ENCODE data around the gene GABRB1.

GABRB1 gene

DNA sequence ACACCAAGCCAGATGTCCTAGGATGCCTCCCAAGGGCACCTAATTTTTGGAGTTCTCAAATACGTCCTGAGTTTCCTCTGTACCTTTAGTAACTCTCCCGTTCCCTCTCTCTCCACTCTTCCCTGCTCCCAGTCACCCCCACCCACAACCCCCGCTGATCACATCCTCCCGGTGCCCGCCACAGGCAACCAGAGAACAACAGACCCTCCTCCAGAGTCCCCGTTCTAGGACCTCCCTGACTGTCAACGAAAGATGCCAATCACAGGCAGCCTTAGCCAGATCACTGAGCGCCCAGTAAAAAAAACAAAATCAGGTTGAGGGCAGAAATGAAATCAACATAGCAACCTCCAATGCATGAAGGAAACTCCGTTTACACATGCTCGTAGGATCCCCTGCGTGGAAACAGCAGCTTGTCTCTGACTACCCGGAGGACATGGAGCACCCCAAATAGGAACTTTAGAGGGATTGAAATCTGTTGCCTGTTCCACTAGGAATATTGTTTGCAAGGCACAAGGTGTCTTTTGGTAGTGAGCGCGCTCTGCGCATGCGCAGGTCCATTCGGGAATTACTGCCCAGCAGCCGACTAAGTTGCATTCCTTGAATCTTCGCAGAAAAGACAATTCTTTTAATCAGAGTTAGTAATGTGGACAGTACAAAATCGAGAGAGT is at the start of gene GABRB1:
TSS of gene GABRB1 (plus strand) at position 557 of the 668 bp plus-strand sequence.
- DNase-seq = peak; percentile 9

GRCh38 chr4:46984781-46985180 is 46.6 kb upstream of the GABRB1 start:
- DNase-seq = no peak
- in situ Hi-C loops (cut with MboI; ENCODE audit: low pct_unique_long_range_greater_than_20kb, low sequenced_read_pairs) = no loop called here

More for the DNA sequence above, at the start of gene GABRB1:
- in situ Hi-C loops (cut with MboI; ENCODE audit: low pct_unique_long_range_greater_than_20kb, low sequenced_read_pairs) = no loop called here

DNA sequence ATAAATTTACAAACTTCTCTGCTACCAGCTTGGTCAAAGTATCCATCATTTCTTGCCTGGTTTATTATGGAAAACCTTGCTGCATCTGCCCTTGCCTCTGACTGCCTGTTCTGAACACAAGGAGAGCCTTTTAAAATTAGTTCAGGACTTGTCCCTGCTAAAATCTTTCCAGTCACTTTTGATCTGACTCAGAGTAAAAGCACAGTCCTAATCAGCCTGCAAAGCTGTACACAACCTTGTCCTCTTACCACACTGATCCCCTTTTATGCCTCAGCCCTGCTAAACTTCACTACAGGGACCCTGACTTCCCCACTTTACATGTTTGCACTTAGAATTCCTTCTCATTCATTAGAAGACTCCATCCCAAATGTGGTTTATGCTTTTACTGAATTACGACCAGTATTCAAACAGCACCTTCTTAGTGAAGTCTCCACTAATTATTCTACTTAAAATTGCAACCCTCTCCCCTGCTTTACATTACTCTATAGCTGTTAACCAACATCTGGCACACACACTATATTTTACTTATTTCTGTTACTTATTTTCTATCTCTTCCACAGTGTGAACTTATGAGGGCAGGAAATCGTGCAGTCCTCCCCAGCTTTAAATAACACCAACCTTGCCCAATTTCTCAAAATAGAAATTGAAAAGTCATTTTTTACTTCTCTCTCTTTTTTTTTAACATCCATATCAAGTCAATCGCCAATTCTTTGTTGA is 44.3 kb upstream of the GABRB1 start:
- in situ Hi-C loops (cut with MboI; ENCODE audit: low pct_unique_long_range_greater_than_20kb, low sequenced_read_pairs) = no loop called here
- DNase-seq = no peak

- in situ Hi-C loops (cut with MboI; ENCODE audit: low pct_unique_long_range_greater_than_20kb, low sequenced_read_pairs) = no loop called here
These were observed 39.0 kb upstream of the GABRB1 start for GRCh38 chr4:46992338-46992737.

GRCh38 chr4:46993075-46994006 is 38.0 kb upstream of the GABRB1 start, which contains the start of gene GABRA4:
Gene GABRA4, minus strand, starts transcription at chr4:46993581. Its CDS starts 157 bp downstream, at chr4:46993424.
- in situ Hi-C loops (cut with MboI; ENCODE audit: low pct_unique_long_range_greater_than_20kb, low sequenced_read_pairs) = no loop called here
- DNase-seq = no peak

More at GRCh38 chr4:46992338-46992737, 39.0 kb upstream of the GABRB1 start:
- DNase-seq = no peak

GRCh38 chr4:46994007-46994405 is 37.4 kb upstream of the GABRB1 start:
- DNase-seq = no peak
- in situ Hi-C loops (cut with MboI; ENCODE audit: low pct_unique_long_range_greater_than_20kb, low sequenced_read_pairs) = no loop called here

- in situ Hi-C loops (cut with MboI; ENCODE audit: low pct_unique_long_range_greater_than_20kb, low sequenced_read_pairs) = no loop called here
- no peak for DNase-seq
These were observed 31.8 kb upstream of the GABRB1 start for GRCh38 chr4:46999566-46999965.

GRCh38 chr4:47000406-47000805 is 31.0 kb upstream of the GABRB1 start:
- in situ Hi-C loops (cut with MboI; ENCODE audit: low pct_unique_long_range_greater_than_20kb, low sequenced_read_pairs) = no loop called here
- DNase-seq = no peak

- no peak for DNase-seq
- in situ Hi-C loops (cut with MboI; ENCODE audit: low pct_unique_long_range_greater_than_20kb, low sequenced_read_pairs) = no loop called here
These were observed 28.8 kb upstream of the GABRB1 start for GRCh38 chr4:47002580-47002979.

DNA sequence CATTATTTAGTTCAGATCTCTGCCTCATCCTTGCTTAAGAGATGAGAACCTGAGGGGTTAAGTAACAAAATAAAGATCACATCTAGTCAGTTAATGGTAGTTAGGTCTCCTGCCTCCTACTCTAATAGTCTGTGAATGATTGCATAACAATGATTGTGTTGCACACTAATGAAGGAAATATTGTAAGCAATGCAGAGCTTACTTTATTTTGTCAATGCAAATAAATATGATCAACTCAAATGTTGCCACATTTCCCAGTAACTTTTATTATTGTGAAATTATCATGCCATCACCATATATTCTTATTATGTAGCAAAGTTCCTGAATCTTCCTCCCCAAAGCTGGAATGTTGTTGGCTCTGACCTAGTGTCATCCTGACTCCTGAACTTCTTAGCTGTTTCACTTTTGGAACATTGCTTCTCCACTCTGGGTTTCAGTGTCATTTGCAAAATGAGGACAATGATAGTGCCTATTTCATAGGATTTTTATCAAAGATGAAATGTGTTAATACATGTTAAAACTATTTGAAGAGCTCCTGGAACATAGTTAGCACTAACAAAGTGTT is 20.9 kb upstream of the GABRB1 start:
- no peak for DNase-seq

DNA sequence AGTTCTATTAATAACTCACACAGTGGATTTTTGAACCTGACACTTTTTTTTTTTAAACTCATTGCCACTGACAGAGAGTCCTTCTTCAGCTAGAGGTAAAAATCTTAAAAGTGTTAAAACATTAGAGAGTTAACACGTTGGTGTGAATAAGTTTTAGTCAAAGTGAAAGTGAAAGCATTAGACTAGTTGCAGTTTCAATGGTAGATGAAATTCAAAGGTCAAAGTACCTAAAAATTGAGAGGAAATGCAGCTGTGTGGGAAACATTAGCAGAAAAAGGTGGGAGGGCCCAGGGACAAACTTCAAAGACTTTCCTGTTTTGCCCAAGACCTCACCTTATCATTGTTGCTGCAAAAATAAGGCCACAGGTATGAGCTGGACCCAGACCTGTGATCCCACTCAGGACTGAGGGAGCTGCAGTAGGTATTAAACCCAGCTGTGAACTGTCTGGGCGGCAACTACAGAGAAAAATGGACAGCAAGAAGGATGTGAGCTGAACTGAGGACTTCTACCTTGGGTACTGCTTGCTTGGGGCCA is 20.4 kb upstream of the GABRB1 start:
- in situ Hi-C loops (cut with MboI; ENCODE audit: low pct_unique_long_range_greater_than_20kb, low sequenced_read_pairs) = no loop called here
- DNase-seq = no peak

More for the DNA sequence above, 20.9 kb upstream of the GABRB1 start:
- in situ Hi-C loops (cut with MboI; ENCODE audit: low pct_unique_long_range_greater_than_20kb, low sequenced_read_pairs) = no loop called here

- in situ Hi-C loops (cut with MboI; ENCODE audit: low pct_unique_long_range_greater_than_20kb, low sequenced_read_pairs) = no loop called here
These were observed 18.7 kb upstream of the GABRB1 start for GRCh38 chr4:47012676-47013075.

DNA sequence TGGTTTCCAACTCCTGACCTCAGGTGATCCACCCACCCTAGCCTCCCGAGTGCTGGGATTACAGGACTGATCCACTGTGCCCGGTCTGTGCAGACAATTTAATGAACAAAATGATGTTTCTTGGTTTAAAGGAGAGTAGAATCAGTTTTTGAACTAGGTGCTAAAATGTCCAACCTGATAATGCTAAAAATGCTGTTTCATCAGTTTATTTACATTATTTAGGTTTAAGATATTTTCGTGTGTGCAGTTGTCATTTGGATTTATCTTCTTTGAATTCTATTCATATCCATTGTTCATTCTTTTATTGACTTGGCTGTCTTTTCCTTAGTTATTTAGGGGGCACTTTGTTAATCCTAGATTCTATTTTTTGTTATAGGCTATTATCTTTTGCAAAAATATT is 18.0 kb upstream of the GABRB1 start:
- in situ Hi-C loops (cut with MboI; ENCODE audit: low pct_unique_long_range_greater_than_20kb, low sequenced_read_pairs) = no loop called here

More at GRCh38 chr4:47012676-47013075, 18.7 kb upstream of the GABRB1 start:
- DNase-seq = no peak

DNA sequence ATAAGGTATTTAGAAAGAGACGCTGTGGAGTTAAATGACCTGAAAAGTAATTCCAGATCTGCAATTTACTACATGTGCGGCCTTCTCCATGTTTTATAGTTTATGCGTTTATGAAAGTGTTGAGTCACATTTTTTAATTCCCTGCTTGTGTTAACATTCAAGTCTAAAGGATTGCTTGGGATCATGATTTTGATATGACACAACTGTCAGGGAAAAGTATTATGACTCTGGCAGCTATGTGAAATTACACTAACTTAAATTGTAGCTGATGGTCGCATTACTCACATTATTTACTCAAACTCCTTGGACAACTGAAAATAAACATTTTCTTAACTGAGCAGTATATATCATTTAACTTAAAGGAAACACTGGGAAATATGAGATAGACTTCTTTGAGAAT is 14.3 kb upstream of the GABRB1 start:
- DNase-seq = no peak
- in situ Hi-C loops (cut with MboI; ENCODE audit: low pct_unique_long_range_greater_than_20kb, low sequenced_read_pairs) = no loop called here

More for the DNA sequence above, 18.0 kb upstream of the GABRB1 start:
- no peak for DNase-seq

GRCh38 chr4:47017494-47017893 is 13.9 kb upstream of the GABRB1 start:
- in situ Hi-C loops (cut with MboI; ENCODE audit: low pct_unique_long_range_greater_than_20kb, low sequenced_read_pairs) = no loop called here

GRCh38 chr4:47031751-47032404 is 511 bp downstream of the GABRB1 start:
- DNase-seq = no peak
- in situ Hi-C loops (cut with MboI; ENCODE audit: low pct_unique_long_range_greater_than_20kb, low sequenced_read_pairs) = no loop called here

More at GRCh38 chr4:47017494-47017893, 13.9 kb upstream of the GABRB1 start:
- no peak for DNase-seq

DNA sequence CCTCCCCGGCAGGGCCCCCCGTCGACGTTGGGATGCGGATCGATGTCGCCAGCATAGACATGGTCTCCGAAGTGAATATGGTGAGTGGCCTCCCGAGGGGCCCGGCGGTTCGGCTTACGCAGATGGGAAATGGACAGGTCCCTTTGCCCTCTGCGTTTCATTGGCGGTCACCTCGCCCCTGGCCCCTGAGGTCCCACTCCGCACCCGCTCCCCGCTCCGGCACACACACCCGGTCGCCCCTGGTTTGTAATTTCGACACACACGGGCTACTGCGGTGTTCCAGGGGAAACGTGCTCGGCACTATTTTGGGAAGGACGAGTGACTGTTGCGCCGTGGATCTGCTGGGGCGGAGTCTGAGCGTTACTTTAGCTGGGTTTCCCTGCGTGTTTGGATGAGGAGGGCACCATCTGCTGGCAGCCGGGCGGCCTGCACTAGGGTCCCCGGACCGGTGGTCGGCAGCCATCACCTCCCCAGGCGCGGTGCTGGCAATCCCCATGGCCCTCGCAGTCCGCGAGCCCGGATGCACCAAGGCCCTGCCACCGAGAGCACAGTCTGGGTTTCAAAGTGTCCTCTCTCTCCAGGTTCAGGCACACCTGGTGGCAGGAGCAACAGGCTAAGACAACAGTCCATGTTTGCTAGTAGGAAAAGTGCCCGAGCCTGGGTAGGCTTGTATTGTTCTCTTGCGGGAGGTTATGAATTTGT is 1.2 kb downstream of the GABRB1 start:
- peak; percentile 49 for DNase-seq
- in situ Hi-C loops (cut with MboI; ENCODE audit: low pct_unique_long_range_greater_than_20kb, low sequenced_read_pairs) = no loop called here

GRCh38 chr4:47038263-47038662 is 6.9 kb downstream of the GABRB1 start:
- DNase-seq = no peak
- in situ Hi-C loops (cut with MboI; ENCODE audit: low pct_unique_long_range_greater_than_20kb, low sequenced_read_pairs) = no loop called here

All from KBM-7 (cell line).